NCI-H510A treated with DMSO at 0.1 percent for 48 hours (cell line): Measurements from ENCODE around the gene SMAD2.
"Not testable (repeated sequence)": the region's sequence is repeated elsewhere in the genome, so short reads cannot be mapped to it uniquely, and the experiment has no call there.

ENCODE experiments used
- DNase-seq: peaks from one replicate; lab custom pipeline; 2025; lab: John Stamatoyannopoulos, UW

The SMAD2 gene

GRCh38 chr18:47793609-47794008 lies 136.8 kb downstream of the SMAD2 start:
- no peak for DNase-seq

- no peak for DNase-seq
Measured at GRCh38 chr18:47791461-47791985, 138.9 kb downstream of the SMAD2 start.

DNA sequence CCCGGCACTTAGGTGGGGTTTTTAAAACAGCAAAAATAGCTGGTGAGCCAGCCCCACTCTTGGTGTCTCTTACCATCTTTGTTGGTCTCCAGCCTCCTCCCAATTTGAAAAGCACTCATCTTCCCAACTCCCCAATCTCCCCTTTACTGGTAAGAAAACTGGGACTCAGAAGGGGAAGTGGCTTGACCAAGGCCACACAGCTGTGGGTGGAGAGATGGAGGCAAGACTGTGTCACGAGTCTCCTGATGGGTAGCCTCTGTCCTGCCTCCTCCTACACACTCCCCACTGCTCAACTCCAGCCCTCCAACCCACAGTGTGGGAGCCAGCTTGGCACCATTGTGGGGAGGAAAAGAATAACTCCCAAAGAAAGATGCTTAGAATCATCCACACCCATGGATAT lies 140.4 kb downstream of the SMAD2 start:
- no peak for DNase-seq

DNA sequence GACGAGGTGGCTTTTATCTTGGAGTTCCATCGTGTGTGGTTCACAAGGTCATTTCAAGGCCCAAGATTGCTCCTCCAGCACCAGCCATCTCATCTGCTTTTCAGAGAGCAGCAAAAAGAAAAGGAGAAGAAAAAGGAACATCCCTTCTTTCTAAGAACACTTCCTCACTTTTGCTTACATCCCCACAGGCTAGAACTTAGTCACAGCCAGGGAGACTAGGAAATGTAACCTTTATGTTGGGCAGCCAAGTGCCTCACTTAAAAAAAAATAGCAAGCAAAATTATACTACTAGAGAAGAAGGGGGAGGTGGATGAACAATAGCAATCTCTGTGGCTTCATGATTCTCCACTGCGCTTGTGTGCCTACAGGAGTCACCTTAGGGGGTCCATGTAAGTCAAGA lies 141.8 kb downstream of the SMAD2 start:
- no peak for DNase-seq

GRCh38 chr18:47781561-47781960 lies 148.9 kb downstream of the SMAD2 start:
- no peak for DNase-seq

GRCh38 chr18:47780011-47780725 lies 150.3 kb downstream of the SMAD2 start:
- DNase-seq: no peak

DNA sequence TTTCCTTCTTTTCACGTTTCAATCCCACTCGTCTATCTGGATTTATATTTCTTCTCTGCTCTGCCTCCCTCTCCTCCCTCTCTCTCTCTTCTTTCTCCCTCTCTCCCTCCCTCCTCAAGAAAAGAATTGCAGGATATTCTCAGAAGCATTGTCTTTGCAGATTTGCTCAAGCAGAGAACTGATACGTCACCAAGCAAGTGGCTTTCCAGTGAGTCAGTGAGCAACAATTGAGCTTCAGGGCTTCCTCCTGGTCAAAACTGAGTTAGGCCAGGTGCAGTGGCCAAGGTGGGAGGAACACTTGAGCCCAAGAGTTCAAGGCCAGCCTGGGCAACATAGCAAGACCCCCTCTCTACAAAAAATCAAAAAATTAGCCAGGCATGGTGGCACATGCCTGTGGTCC lies 151.1 kb downstream of the SMAD2 start:
- DNase-seq: no peak

GRCh38 chr18:47777626-47778025 lies 152.8 kb downstream of the SMAD2 start:
- DNase-seq: no peak

DNA sequence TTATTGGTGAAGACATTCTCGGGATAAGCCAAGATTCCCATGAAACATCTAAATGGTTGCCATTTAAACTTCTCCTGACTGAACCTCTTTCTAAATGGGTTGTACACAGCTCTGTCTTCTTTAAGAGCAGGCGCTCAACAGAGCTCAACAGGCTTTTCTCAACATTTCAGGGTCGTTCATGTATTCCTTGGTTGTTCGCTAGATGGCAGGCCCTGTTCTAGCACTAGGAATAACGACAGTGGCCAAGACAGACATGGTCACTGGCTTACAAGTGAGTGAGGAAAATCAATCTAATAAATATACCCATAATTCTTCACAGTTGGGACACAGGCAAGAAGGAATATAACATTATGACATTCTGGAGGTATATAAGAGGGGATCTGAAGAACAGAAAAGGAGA lies 154.5 kb downstream of the SMAD2 start:
- DNase-seq: no peak

DNA sequence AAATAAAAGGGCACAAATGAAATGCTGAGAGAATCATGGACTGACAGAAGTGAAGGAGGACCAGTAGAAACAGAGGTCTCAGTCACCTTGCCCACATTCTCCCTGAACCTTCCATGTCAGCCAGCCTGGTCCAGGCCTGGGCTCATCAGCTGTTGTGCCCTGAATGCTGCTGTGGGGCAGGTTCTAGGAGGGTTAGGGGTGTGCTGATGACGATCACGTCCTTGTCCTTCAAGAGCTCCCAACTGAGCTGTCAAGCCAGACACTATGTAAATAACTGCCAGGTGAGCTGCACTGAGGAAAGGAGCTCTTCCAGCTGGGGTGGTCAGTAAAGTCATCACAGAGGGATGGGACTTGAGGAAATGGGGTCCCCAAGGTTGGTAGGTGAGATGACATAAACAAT lies 156.5 kb downstream of the SMAD2 start:
- peak; percentile 1 for DNase-seq

DNA sequence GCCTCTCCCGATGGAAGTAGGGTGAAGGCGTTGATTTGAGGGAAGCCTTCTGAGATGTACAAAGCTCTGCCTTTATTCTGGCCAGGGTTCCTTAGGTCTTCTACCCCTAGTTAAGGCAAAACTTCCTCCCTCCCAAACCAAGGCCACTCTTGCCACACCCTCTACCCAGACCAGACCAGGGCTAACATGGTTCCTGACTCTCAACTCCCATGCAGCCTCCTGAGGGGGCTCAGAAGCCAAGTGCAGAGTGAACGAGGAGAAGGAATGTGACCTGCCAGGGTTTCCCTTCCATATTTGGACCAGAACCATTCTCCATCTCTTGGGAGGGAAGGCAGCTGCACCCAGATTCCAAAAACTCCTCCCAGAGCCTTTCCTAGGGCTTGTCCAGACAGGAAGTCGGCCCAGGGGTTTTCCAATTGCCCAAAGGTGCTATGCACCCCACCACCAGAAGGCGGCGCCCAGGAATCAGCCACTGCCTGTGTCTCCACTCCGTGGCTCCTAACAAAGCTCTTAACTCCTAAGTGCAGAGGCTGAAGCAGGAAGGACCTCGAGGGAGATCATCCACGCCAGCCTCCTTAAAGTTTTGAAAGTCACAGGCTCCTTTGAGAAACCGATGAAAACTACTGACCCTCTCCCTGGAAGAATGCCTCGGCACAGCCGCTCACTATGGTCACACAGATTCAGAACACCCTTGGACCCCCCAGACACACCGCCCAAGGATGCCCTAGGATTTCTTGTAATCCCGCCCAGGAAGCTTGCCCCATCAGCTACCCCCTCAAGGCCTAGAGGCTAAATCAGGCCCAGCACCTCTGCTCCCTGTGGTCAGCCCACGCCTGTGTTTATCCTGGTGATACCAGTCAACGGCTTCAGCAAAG lies 157.8 kb downstream of the SMAD2 start:
- peak; percentile 2 for DNase-seq

GRCh38 chr18:47771922-47772321 lies 158.5 kb downstream of the SMAD2 start:
- no peak for DNase-seq

GRCh38 chr18:47767699-47768098 lies 162.8 kb downstream of the SMAD2 start:
- no peak for DNase-seq

GRCh38 chr18:47767198-47767597 lies 163.3 kb downstream of the SMAD2 start:
- DNase-seq: not testable (repeated sequence)
